ENCODE measurements around the gene GBA2.

Gene GBA2

GRCh38 chr9:35790385-35791296 is 41.6 kb upstream of the GBA2 start:
- ATAC-seq: peak; percentile 97
- TF ChIP-seq, protein P1, sequence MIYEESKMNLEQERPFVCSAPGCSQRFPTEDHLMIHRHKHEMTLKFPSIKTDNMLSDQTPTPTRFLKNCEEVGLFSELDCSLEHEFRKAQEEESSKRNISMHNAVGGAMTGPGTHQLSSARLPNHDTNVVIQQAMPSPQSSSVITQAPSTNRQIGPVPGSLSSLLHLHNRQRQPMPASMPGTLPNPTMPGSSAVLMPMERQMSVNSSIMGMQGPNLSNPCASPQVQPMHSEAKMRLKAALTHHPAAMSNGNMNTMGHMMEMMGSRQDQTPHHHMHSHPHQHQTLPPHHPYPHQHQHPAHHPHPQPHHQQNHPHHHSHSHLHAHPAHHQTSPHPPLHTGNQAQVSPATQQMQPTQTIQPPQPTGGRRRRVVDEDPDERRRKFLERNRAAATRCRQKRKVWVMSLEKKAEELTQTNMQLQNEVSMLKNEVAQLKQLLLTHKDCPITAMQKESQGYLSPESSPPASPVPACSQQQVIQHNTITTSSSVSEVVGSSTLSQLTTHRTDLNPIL (CRISPR knock-in tag; IDR thresholded peaks at IDR 0.05; ENCODE audit: low read depth): no peak
- TF ChIP-seq ZNF8 (CRISPR knock-in tag; IDR thresholded peaks at IDR 0.05): no peak
- TF ChIP-seq GLIS3 (CRISPR knock-in tag; IDR thresholded peaks at IDR 0.05): no peak
- no peak for TF ChIP-seq ZFP30 (CRISPR knock-in tag; IDR thresholded peaks at IDR 0.05)
- TF ChIP-seq PPARA (CRISPR knock-in tag; IDR thresholded peaks at IDR 0.05; ENCODE audit: borderline replicate concordance): no peak
- no peak for TF ChIP-seq ZC3H10 (CRISPR knock-in tag; IDR thresholded peaks at IDR 0.05)
- TF ChIP-seq, protein P2, sequence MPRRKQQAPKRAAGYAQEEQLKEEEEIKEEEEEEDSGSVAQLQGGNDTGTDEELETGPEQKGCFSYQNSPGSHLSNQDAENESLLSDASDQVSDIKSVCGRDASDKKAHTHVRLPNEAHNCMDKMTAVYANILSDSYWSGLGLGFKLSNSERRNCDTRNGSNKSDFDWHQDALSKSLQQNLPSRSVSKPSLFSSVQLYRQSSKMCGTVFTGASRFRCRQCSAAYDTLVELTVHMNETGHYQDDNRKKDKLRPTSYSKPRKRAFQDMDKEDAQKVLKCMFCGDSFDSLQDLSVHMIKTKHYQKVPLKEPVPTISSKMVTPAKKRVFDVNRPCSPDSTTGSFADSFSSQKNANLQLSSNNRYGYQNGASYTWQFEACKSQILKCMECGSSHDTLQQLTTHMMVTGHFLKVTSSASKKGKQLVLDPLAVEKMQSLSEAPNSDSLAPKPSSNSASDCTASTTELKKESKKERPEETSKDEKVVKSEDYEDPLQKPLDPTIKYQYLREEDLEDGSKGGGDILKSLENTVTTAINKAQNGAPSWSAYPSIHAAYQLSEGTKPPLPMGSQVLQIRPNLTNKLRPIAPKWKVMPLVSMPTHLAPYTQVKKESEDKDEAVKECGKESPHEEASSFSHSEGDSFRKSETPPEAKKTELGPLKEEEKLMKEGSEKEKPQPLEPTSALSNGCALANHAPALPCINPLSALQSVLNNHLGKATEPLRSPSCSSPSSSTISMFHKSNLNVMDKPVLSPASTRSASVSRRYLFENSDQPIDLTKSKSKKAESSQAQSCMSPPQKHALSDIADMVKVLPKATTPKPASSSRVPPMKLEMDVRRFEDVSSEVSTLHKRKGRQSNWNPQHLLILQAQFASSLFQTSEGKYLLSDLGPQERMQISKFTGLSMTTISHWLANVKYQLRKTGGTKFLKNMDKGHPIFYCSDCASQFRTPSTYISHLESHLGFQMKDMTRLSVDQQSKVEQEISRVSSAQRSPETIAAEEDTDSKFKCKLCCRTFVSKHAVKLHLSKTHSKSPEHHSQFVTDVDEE (CRISPR knock-in tag; IDR thresholded peaks at IDR 0.05): no peak
- no peak for TF ChIP-seq ZNF70 (CRISPR knock-in tag; IDR thresholded peaks at IDR 0.05)
- TF ChIP-seq SNAI2 (CRISPR knock-in tag; IDR thresholded peaks at IDR 0.05): no peak
- no peak for TF ChIP-seq CSDC2 (CRISPR knock-in tag; IDR thresholded peaks at IDR 0.05)
- TF ChIP-seq TCF4 (CRISPR knock-in tag; IDR thresholded peaks at IDR 0.05; ENCODE audit: borderline replicate concordance): no peak
- TF ChIP-seq OSR1 (CRISPR knock-in tag; IDR thresholded peaks at IDR 0.05): no peak
- TF ChIP-seq ZFP3 (CRISPR knock-in tag; IDR thresholded peaks at IDR 0.05): no peak
- no peak for TF ChIP-seq BACH2 (CRISPR knock-in tag; IDR thresholded peaks at IDR 0.05; ENCODE audit: borderline replicate concordance)
- TF ChIP-seq RARB (CRISPR knock-in tag; IDR thresholded peaks at IDR 0.05): no peak
- no peak for TF ChIP-seq ZNF565 (CRISPR knock-in tag; conservative IDR thresholded peaks at IDR 0.05; ENCODE audit: low read depth)

DNA sequence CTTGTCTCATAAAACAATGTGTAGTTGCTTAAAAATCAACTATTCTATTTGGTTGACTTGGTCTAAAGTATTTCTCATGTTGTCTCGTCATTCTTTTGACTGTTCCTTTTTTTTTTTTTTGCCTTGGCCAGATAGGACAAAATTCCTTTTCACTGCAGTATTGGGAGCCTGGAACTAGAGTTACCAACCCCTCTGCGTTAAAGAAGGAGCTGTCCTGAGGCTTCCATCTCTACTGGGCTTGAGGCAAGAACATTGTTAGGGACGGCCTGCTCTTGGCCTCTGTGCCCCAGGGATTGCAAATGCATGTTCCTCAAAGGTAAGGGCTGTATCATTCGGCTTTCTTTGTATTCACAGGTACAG is 41.0 kb upstream of the GBA2 start:
- ATAC-seq: peak; percentile 26; the same call in 2 of the 3 replicates
- TF ChIP-seq ISL1 (CRISPR knock-in tag; IDR thresholded peaks at IDR 0.05): no peak
- TF ChIP-seq, protein P1 (CRISPR knock-in tag; IDR thresholded peaks at IDR 0.05; ENCODE audit: low read depth): no peak
- TF ChIP-seq ZFP3 (CRISPR knock-in tag; IDR thresholded peaks at IDR 0.05): no peak
- TF ChIP-seq, protein P2 (CRISPR knock-in tag; IDR thresholded peaks at IDR 0.05): no peak
- TF ChIP-seq, protein P3, sequence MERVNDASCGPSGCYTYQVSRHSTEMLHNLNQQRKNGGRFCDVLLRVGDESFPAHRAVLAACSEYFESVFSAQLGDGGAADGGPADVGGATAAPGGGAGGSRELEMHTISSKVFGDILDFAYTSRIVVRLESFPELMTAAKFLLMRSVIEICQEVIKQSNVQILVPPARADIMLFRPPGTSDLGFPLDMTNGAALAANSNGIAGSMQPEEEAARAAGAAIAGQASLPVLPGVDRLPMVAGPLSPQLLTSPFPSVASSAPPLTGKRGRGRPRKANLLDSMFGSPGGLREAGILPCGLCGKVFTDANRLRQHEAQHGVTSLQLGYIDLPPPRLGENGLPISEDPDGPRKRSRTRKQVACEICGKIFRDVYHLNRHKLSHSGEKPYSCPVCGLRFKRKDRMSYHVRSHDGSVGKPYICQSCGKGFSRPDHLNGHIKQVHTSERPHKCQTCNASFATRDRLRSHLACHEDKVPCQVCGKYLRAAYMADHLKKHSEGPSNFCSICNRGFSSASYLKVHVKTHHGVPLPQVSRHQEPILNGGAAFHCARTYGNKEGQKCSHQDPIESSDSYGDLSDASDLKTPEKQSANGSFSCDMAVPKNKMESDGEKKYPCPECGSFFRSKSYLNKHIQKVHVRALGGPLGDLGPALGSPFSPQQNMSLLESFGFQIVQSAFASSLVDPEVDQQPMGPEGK (CRISPR knock-in tag; IDR thresholded peaks at IDR 0.05; ENCODE audit: borderline replicate concordance): no peak
- TF ChIP-seq BACH2 (CRISPR knock-in tag; IDR thresholded peaks at IDR 0.05; ENCODE audit: borderline replicate concordance): no peak
- TF ChIP-seq TOX (CRISPR knock-in tag; IDR thresholded peaks at IDR 0.05; ENCODE audit: borderline replicate concordance): no peak
- TF ChIP-seq ZNF8 (CRISPR knock-in tag; IDR thresholded peaks at IDR 0.05): no peak
- no peak for TF ChIP-seq CSDC2 (CRISPR knock-in tag; IDR thresholded peaks at IDR 0.05)
- no peak for TF ChIP-seq TCF4 (CRISPR knock-in tag; IDR thresholded peaks at IDR 0.05; ENCODE audit: borderline replicate concordance)
- TF ChIP-seq POU6F1 (CRISPR knock-in tag; IDR thresholded peaks at IDR 0.05; ENCODE audit: borderline replicate concordance, low read depth): no peak
- TF ChIP-seq GLIS3 (CRISPR knock-in tag; IDR thresholded peaks at IDR 0.05): no peak
- TF ChIP-seq ZNF565 (CRISPR knock-in tag; conservative IDR thresholded peaks at IDR 0.05; ENCODE audit: low read depth): no peak
- TF ChIP-seq SNAI2 (CRISPR knock-in tag; IDR thresholded peaks at IDR 0.05): no peak
- TF ChIP-seq OSR1 (CRISPR knock-in tag; IDR thresholded peaks at IDR 0.05): no peak
- TF ChIP-seq ARNTL (CRISPR knock-in tag; IDR thresholded peaks at IDR 0.05; ENCODE audit: borderline replicate concordance, low read depth): no peak
- no peak for TF ChIP-seq CSRNP3 (CRISPR knock-in tag; IDR thresholded peaks at IDR 0.05)
